Prostate gland (tissue), 2 donors: ENCODE measurements around the gene SLC17A2. TPM values are rescaled to one million over a fixed set of nuclear protein-coding genes. Genes with fewer than 3 reads are reported as not detected.

Experiments used
- DNase-seq: peaks from one replicate; pipeline ENCODE4 v3.0.0-alpha.2; 2019; ENCODE audit warnings: low spot score
- H3K27ac ChIP-seq, 2 donors: fragments of 200-600 bp; sonication (generic); 2 replicates each; pipeline ENCODE4 v1.5.1; 2017 to 2019
- H3K27me3 ChIP-seq: fragments of 200-600 bp; sonication (generic); replicated peaks from 2 replicates; pipeline ENCODE4 v1.5.1; 2019; ENCODE audit not compliant: insufficient read depth
- H3K36me3 ChIP-seq, 2 donors: fragments of 200-600 bp; sonication (generic); 1 replicate in 1 of 2; 2 replicates in 1 of 2; pipeline versions ENCODE4 v1.5.1 to v1.8.1; 2017 to 2019
- H3K4me1 ChIP-seq: fragments of 200-600 bp; sonication (generic); replicated peaks from 2 replicates; pipeline ENCODE4 v1.5.1; 2019
- H3K4me3 ChIP-seq, 2 donors: fragments of 200-600 bp; sonication (generic); 2 replicates each; pipeline ENCODE4 v1.5.1; 2017 to 2019
- H3K9me3 ChIP-seq: fragments of 200-600 bp; sonication (generic); 2 replicates; pipeline ENCODE4 v1.5.1; 2017
- CTCF ChIP-seq, 4 experiments: fragments of 200-600 bp in 2 of 4; fragments of 450-650 bp in 2 of 4; sonication (generic) in 2 of 4; IDR thresholded peaks; 1 replicate in 3 of 4; 2 replicates in 1 of 4; pipeline ENCODE4 v1.5.1; 2016 to 2019; ENCODE audit warnings: antibody characterized with exemption in 4 of 4, mild to moderate bottlenecking in 2 of 4, moderate library complexity in 2 of 4
- POLR2A ChIP-seq: fragments of 450-650 bp; IDR thresholded peaks from one replicate; pipeline ENCODE4 v1.6.1; 2016; ENCODE audit warnings: antibody characterized with exemption, mild to moderate bottlenecking
- POLR2AphosphoS5 ChIP-seq: sonication (generic); formaldehyde crosslinking; IDR thresholded peaks from one replicate; pipeline ENCODE4 v1.6.1; 2017; ENCODE audit warnings: antibody characterized with exemption
- WGBS: methylation state at CpG from one replicate; pipeline ENCODE4 v1.1.5; 2018; 5-methylcytosine and 5-hydroxymethylcytosine counted together
- intact Hi-C: fragments of 100-400 bp; cut with DNase I; formaldehyde crosslinking; loops from one replicate; pipeline ENCODE4 v1.14.2; 2022
- total RNA-seq, 2 donors: library from RNA; depleted of rRNA; stranded (reverse); fragments of >200 nt; gene quantifications; one replicate each; pipeline ENCODE4 v1.1.0, GENCODE V29; 2016

Gene SLC17A2
- total RNA-seq, 2 donors from 2014 or later = not detected

- Histone ChIP-seq H3K4me3 (no peak overlapping the region), H3K4me1 (no peaks in the 10 kb centered on the region), H3K9me3 (no peaks in the 10 kb centered on the region), H3K27me3 (no peaks in the 10 kb centered on the region), H3K36me3 (no peaks in the 10 kb centered on the region), H3K27ac (no peak overlapping the region)
- WGBS = 78% methylated on average over 3 of the region's 3 CpGs
- DNase-seq = no peak
- TF ChIP-seq CTCF (IDR thresholded peaks at IDR 0.05) (no peak), POLR2AphosphoS5 (no peak), POLR2A (no peak)
- intact Hi-C loops = no loop called here
These were observed 16.8 kb downstream of the SLC17A2 start for GRCh38 chr6:25913741-25914140.

DNA sequence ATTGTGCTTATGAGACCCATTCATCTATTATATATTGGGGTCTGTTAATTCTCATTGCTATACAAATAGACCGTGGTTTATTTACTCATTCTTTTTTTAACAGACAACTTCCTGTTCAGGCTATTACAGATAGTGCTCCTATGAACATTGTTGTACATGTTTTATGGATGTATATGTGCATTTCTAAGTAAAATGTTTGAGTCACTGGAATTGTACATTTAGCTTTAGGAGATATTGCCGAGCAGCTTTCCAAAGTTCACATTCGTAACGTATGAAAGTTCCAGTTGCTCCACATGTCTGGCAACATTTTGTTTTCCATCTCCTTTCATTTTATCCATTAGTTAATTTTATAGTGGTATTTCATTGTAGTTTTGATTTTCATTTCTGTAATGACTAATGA is 19.1 kb downstream of the SLC17A2 start:
- Histone ChIP-seq H3K9me3 (no peaks in the 10 kb centered on the region), H3K27ac (no peak overlapping the region), H3K36me3 (no peaks in the 10 kb centered on the region), H3K4me3 (no peak overlapping the region), H3K4me1 (no peaks in the 10 kb centered on the region), H3K27me3 (no peaks in the 10 kb centered on the region)
- intact Hi-C loops = no loop called here
- 67% methylated on average over 4 of the region's 4 CpGs for WGBS
- DNase-seq = no peak
- TF ChIP-seq CTCF (IDR thresholded peaks at IDR 0.05) (no peak), POLR2A (no peak), POLR2AphosphoS5 (no peak)

DNA sequence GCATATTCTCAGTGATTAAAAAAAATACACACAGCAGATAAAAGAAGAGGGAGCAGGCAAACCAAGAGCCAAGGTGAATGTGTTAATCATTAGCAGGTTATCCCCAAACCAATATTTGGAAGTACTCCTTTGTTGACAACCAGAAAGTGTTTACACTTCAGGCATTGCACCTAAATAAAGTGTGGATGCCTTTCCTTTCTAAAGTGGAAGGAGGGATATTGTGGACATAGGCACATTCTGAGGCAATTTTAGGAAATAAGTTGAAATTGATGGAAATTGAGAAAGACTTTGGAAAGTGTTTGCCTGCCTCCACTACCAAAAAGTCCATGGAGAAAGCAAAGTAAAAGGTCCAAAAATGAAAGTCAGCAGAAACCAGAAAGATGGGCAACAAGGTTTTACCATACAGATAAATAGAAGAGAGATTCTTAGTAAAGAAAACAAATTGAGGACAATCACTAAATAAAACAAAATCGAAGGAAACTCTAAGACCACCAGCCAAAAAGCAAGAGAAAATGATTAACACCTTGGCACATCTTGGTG is 22.9 kb downstream of the SLC17A2 start:
- H3K36me3 ChIP-seq = no peaks in the 10 kb centered on the region
- H3K4me1 ChIP-seq = no peaks in the 10 kb centered on the region
- H3K27me3 ChIP-seq = no peaks in the 10 kb centered on the region
- H3K4me3 ChIP-seq = no peak overlapping the region
- TF ChIP-seq POLR2AphosphoS5 (no peak), POLR2A (no peak), CTCF (IDR thresholded peaks at IDR 0.05) (no peak)
- no peaks in the 10 kb centered on the region for H3K9me3 ChIP-seq
- WGBS = 83% methylated on average over 1 of the region's 1 CpG
- DNase-seq = no peak
- no peak overlapping the region for H3K27ac ChIP-seq
- intact Hi-C loops = no loop called here

DNA sequence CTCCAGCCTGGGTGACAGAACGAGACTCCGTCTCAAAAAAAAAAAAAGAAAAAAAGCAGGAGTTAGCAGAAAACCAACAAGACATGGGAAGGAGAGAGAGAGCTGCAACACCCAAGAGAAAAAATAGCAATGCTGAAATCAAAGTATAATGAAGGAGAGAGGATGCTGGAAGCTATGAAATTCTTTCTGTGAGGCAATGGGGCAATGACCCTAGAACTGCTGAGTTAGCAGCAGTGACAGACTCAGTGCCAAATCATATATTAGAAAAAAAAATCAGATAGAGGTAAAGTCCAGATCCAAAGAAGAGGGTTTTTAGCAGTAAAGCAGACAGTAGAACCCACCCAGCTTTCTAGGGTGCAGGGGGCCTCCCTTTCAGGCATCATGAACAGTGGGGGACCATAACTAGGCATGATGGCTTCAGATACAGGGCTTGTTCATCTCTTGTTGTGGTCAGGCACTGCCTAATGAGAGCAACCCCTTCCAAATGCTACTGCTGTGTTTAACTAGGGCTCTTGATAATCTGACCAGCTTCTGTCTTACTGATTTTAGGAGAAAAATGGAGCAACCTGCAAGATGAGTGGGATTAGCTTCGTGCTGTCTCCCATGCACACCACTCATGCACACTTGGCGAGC is 26.9 kb downstream of the SLC17A2 start:
- DNase-seq = no peak
- Histone ChIP-seq H3K27ac (no peak overlapping the region), H3K27me3 (no peaks in the 10 kb centered on the region), H3K4me1 (no peaks in the 10 kb centered on the region), H3K36me3 (no peaks in the 10 kb centered on the region), H3K4me3 (no peak overlapping the region), H3K9me3 (no peaks in the 10 kb centered on the region)
- 86% methylated on average over 4 of the region's 4 CpGs for WGBS
- TF ChIP-seq CTCF (IDR thresholded peaks at IDR 0.05) (no peak), POLR2AphosphoS5 (no peak), POLR2A (no peak)
- intact Hi-C loops = no loop called here

DNA sequence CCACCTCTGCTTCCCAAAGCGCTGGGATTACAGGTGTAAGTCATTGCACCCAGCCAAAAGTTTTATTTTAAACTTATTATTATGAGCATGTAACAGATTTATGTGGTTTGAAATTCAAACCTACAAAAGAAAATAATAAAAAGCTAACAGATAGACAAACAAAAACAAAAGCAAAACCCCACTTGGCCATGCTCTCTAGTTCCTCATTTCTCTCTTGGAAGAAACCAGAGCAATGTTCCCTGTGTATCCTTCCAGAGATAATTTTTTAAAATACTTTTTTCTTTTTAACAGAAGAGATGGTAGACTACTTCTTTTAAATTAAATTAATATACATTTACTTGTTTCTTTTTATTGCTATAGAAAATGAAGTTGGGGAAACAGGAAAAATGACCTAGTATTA is 28.4 kb downstream of the SLC17A2 start:
- TF ChIP-seq CTCF (IDR thresholded peaks at IDR 0.05) (no peak), POLR2AphosphoS5 (no peak), POLR2A (no peak)
- DNase-seq = no peak
- 92% methylated on average over 1 of the region's 1 CpG for WGBS
- Histone ChIP-seq H3K9me3 (no peaks in the 10 kb centered on the region), H3K27ac (no peak overlapping the region), H3K36me3 (no peaks in the 10 kb centered on the region), H3K4me1 (no peaks in the 10 kb centered on the region), H3K27me3 (no peaks in the 10 kb centered on the region), H3K4me3 (no peak overlapping the region)
- intact Hi-C loops = no loop called here
